ENCODE data around the gene TMEM213. TPM values are rescaled to one million over a fixed set of nuclear protein-coding genes. Genes with fewer than 3 reads are reported as not detected.

Gene TMEM213
- total and polyA plus RNA-seq, 2 of the 8 experiments (the other 6 are each of a cell fraction or from before 2014, with no cell fraction given) = 0.21 to 0.67 TPM

DNA sequence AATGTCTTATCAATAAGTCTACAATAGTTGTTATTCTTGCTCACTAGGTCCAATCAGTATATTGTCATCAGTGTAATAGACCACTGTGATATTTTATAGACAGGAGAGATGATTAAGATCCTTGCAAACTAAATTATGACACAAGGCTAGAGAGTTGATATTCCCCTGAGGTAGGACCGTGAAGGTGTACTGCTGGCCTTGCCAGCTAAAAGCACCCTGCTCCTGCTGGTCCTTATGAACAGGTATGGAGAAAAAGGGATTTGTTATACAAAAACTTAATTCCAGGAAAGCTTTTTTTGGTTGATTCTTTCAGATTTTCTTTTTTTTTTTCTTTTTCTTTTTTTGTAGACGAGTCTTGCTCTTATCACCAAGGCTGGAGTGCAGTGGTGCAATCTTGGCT, 16.8 kb upstream of the TMEM213 start (continued):
- TF ChIP-seq EZH2 (IDR thresholded peaks at IDR 0.05; ENCODE audit: low read depth, low read length, severe bottlenecking) (no peak), JUND (IDR thresholded peaks at IDR 0.05; ENCODE audit: low read length) (no peak)

Data from H1 (cell line).